ENCODE measurements around the gene GRAP2. TPM values are rescaled to one million over a fixed set of nuclear protein-coding genes. Genes with fewer than 3 reads are reported as not detected.

The GRAP2 gene
- polyA plus RNA-seq, 3 donors: 0.05 to 4.2 (median 0.97) TPM

GRCh38 chr22:39917776-39918495 lies 17.1 kb downstream of the GRAP2 start:
- no peak for DNase-seq
- intact Hi-C loops (cut with micrococcal nuclease): loop anchor here in 1 of 2 donors (10.0 kb wide), 1 partner anchor 1093 kb away; no protein-coding TSS in a partner anchor
- H3K4me1 Mint-ChIP-seq: peaks cover 18% of the 10 kb centered on the region
- no peaks in the 10 kb centered on the region for H4K20me1 ChIP-seq (ENCODE audit: insufficient read depth, low read length)
- no peak overlapping the region for H3K27ac Mint-ChIP-seq
- no peaks in the 10 kb centered on the region for H3K27me3 ChIP-seq (ENCODE audit: control insufficient read depth in 2 of 2, insufficient read depth in 2 of 2, low read length in 2 of 2)
- H3K27ac ChIP-seq (ENCODE audit: low read depth in 1 of 2, low read length in 2 of 2): no peak overlapping the region
- H3K27me3 Mint-ChIP-seq (ENCODE audit: low read depth in 3 of 3): peaks cover 0 to 3% (median 2%) of the 10 kb centered on the region in 3 donors
- WGBS (ENCODE audit: insufficient coverage): 21% methylated on average over 5 of the region's 12 CpGs
- H3K4me3 ChIP-seq (replicated peaks in 1 of 3; ENCODE audit: low read depth in 2 of 3, low read length in 3 of 3): no peak overlapping the region
- no peaks in the 10 kb centered on the region for H3K9me3 ChIP-seq (replicated peaks in 1 of 2; ENCODE audit: control insufficient read depth in 1 of 2, insufficient read depth in 1 of 2, low read length in 2 of 2)
- no peak overlapping the region for H3K4me2 ChIP-seq (replicated peaks; ENCODE audit: extremely low read depth, low read length, poor library complexity, severe bottlenecking)
- no peak overlapping the region for H3K4me3 Mint-ChIP-seq
- H3K36me3 Mint-ChIP-seq: no peaks in the 10 kb centered on the region
- no peaks in the 10 kb centered on the region for H3K79me2 ChIP-seq (ENCODE audit: insufficient read depth, low read length)
- no peaks in the 10 kb centered on the region for H3K9me3 Mint-ChIP-seq
- no peak for TF ChIP-seq CTCF (IDR thresholded peaks at IDR 0.05)
- H3K9ac ChIP-seq (ENCODE audit: insufficient read depth, low read length, poor library complexity, severe bottlenecking): no peak overlapping the region
- no peak overlapping the region for H2AFZ ChIP-seq (ENCODE audit: insufficient read depth, low read depth, low read length, poor library complexity, severe bottlenecking)
- peaks cover 0 to 3% of the 10 kb centered on the region in 2 donors for H3K4me1 ChIP-seq (ENCODE audit: control insufficient read depth in 1 of 2, insufficient read depth in 2 of 2, low read length in 2 of 2)
- no peaks in the 10 kb centered on the region for H3K36me3 ChIP-seq (replicated peaks in 1 of 2; ENCODE audit: control insufficient read depth in 1 of 2, insufficient read depth in 2 of 2, low read length in 2 of 2)

GRCh38 chr22:39920134-39920743 lies 19.4 kb downstream of the GRAP2 start:
- H3K4me1 Mint-ChIP-seq: peaks cover 24% of the 10 kb centered on the region
- Histone ChIP-seq H3K27ac (ENCODE audit: low read depth in 1 of 2, low read length in 2 of 2) (no peak overlapping the region), H3K79me2 (ENCODE audit: insufficient read depth, low read length) (no peaks in the 10 kb centered on the region), H3K4me2 (replicated peaks; ENCODE audit: extremely low read depth, low read length, poor library complexity, severe bottlenecking) (no peak overlapping the region), H4K20me1 (ENCODE audit: insufficient read depth, low read length) (no peaks in the 10 kb centered on the region), H3K27me3 (ENCODE audit: control insufficient read depth in 2 of 2, insufficient read depth in 2 of 2, low read length in 2 of 2) (no peaks in the 10 kb centered on the region), H3K36me3 (replicated peaks in 1 of 2; ENCODE audit: control insufficient read depth in 1 of 2, insufficient read depth in 2 of 2, low read length in 2 of 2) (no peaks in the 10 kb centered on the region), H2AFZ (ENCODE audit: insufficient read depth, low read depth, low read length, poor library complexity, severe bottlenecking) (no peak overlapping the region), H3K4me1 (ENCODE audit: control insufficient read depth in 1 of 2, insufficient read depth in 2 of 2, low read length in 2 of 2) (peaks cover 0 to 3% of the 10 kb centered on the region in 2 donors), H3K4me3 (replicated peaks in 1 of 3; ENCODE audit: low read depth in 2 of 3, low read length in 3 of 3) (no peak overlapping the region), H3K9me3 (replicated peaks in 1 of 2; ENCODE audit: control insufficient read depth in 1 of 2, insufficient read depth in 1 of 2, low read length in 2 of 2) (no peaks in the 10 kb centered on the region), H3K9ac (ENCODE audit: insufficient read depth, low read length, poor library complexity, severe bottlenecking) (no peak overlapping the region)
- H3K27ac Mint-ChIP-seq: no peak overlapping the region
- no peaks in the 10 kb centered on the region for H3K36me3 Mint-ChIP-seq
- 90% methylated on average over 8 of the region's 8 CpGs for WGBS (ENCODE audit: insufficient coverage)
- H3K4me3 Mint-ChIP-seq: no peak overlapping the region
- no peaks in the 10 kb centered on the region for H3K9me3 Mint-ChIP-seq
- no peak for TF ChIP-seq CTCF (IDR thresholded peaks at IDR 0.05)
- DNase-seq: no peak
- H3K27me3 Mint-ChIP-seq (ENCODE audit: low read depth in 3 of 3): peaks cover 0 to 4% (median 2%) of the 10 kb centered on the region in 3 donors
- intact Hi-C loops (cut with micrococcal nuclease): no loop called here

Measured in CD14-positive monocyte (primary cell).